CD14-positive monocyte (primary cell): ENCODE data around the gene IFITM10. TPM values are rescaled to one million over a fixed set of nuclear protein-coding genes. Genes with fewer than 3 reads are reported as not detected.
A peak's percentile ranks its signal among the peaks of the same experiment; 100 is the strongest.

Experiments used
- DNase-seq, 3 donors: peaks; one replicate each; pipeline ENCODE4 v3.0.0-alpha.2; 2011 to 2022
- H2AFZ ChIP-seq: 2 replicates; pipeline ENCODE4 v1.6.0; 2012; ENCODE audit warnings: mild to moderate bottlenecking, low read depth, low read length, inconsistent platforms; ENCODE audit not compliant: insufficient read depth, poor library complexity, severe bottlenecking
- H3K27ac ChIP-seq, 2 donors: 1 replicate in 1 of 2; 2 replicates in 1 of 2; pipeline ENCODE4 v1.5.1; 2012 to 2013; ENCODE audit warnings: low read length in 2 of 2, control low read depth in 1 of 2, inconsistent platforms in 1 of 2, low read depth in 1 of 2, mild to moderate bottlenecking in 1 of 2
- H3K27me3 ChIP-seq, 2 donors: one replicate each; pipeline versions ENCODE4 v1.6.0 to v1.6.1; 2011 to 2013; ENCODE audit warnings: low read length in 2 of 2; ENCODE audit not compliant: control insufficient read depth in 2 of 2, insufficient read depth in 2 of 2
- H3K36me3 ChIP-seq, 2 donors: replicated peaks in 1 of 2; 1 replicate in 1 of 2; 2 replicates in 1 of 2; pipeline versions ENCODE4 v1.5.1 to v1.6.1; 2012 to 2013; ENCODE audit warnings: low read length in 2 of 2, control low read depth in 1 of 2, inconsistent platforms in 1 of 2, mild to moderate bottlenecking in 1 of 2; ENCODE audit not compliant: insufficient read depth in 2 of 2, control insufficient read depth in 1 of 2
- H3K4me1 ChIP-seq, 2 donors: 1 replicate in 1 of 2; 2 replicates in 1 of 2; pipeline versions ENCODE4 v1.5.1 to v1.6.1; 2012 to 2013; ENCODE audit warnings: low read length in 2 of 2, control low read depth in 1 of 2, inconsistent platforms in 1 of 2, mild to moderate bottlenecking in 1 of 2, moderate library complexity in 1 of 2; ENCODE audit not compliant: insufficient read depth in 2 of 2, control insufficient read depth in 1 of 2
- H3K4me2 ChIP-seq: replicated peaks from 2 replicates; pipeline ENCODE3; 2012; ENCODE audit warnings: low read length, moderate library complexity, mild to moderate bottlenecking; ENCODE audit not compliant: poor library complexity, severe bottlenecking; ENCODE audit errors: extremely low read depth
- H3K4me3 ChIP-seq, 3 experiments: fragments of 200-600 bp in 1 of 3; sonication (generic) in 1 of 3; replicated peaks in 1 of 3; 1 replicate in 2 of 3; 2 replicates in 1 of 3; pipeline ENCODE4 v1.5.1; 2011 to 2013; ENCODE audit warnings: low read length in 3 of 3, mild to moderate bottlenecking in 3 of 3, control low read depth in 2 of 3, low read depth in 2 of 3, inconsistent platforms in 1 of 3, moderate library complexity in 1 of 3
- H3K79me2 ChIP-seq: 2 replicates; pipeline ENCODE4 v1.6.0; 2012; ENCODE audit warnings: mild to moderate bottlenecking, control low read depth, inconsistent platforms, low read length, moderate library complexity; ENCODE audit not compliant: insufficient read depth
- H3K9ac ChIP-seq: 2 replicates; pipeline ENCODE4 v1.6.0; 2017; ENCODE audit warnings: low read length, mild to moderate bottlenecking; ENCODE audit not compliant: insufficient read depth, poor library complexity, severe bottlenecking
- H3K9me3 ChIP-seq, 2 donors: replicated peaks in 1 of 2; 1 replicate in 1 of 2; 2 replicates in 1 of 2; pipeline versions ENCODE4 v1.5.1 to v1.6.1; 2012 to 2013; ENCODE audit warnings: low read length in 2 of 2, control low read depth in 1 of 2; ENCODE audit not compliant: control insufficient read depth in 1 of 2, insufficient read depth in 1 of 2
- H4K20me1 ChIP-seq: 2 replicates; pipeline ENCODE4 v1.6.0; 2012; ENCODE audit warnings: mild to moderate bottlenecking, low read length, control low read depth, moderate library complexity; ENCODE audit not compliant: insufficient read depth
- H3K27ac Mint-ChIP-seq, 7 donors: one replicate each; pipeline ENCODE4 v1.8.0; 2020; ENCODE audit warnings: mild to moderate bottlenecking in 7 of 7, mixed read lengths in 7 of 7, moderate library complexity in 6 of 7, inconsistent platforms in 2 of 7
- H3K27me3 Mint-ChIP-seq, 3 donors: one replicate each; pipeline ENCODE4 v1.8.0; 2021 to 2022; ENCODE audit warnings: low read depth in 3 of 3, mild to moderate bottlenecking in 3 of 3, mixed read lengths in 3 of 3, moderate library complexity in 3 of 3, inconsistent platforms in 1 of 3
- H3K36me3 Mint-ChIP-seq, 2 donors: one replicate each; pipeline ENCODE4 v1.8.0; 2020; ENCODE audit warnings: mixed read lengths in 2 of 2, inconsistent platforms in 1 of 2, mild to moderate bottlenecking in 1 of 2
- H3K4me1 Mint-ChIP-seq: one replicate; pipeline ENCODE4 v1.8.0; 2020; ENCODE audit warnings: mild to moderate bottlenecking, mixed read lengths
- H3K4me3 Mint-ChIP-seq, 2 donors: one replicate each; pipeline ENCODE4 v1.8.0; 2020; ENCODE audit warnings: mild to moderate bottlenecking in 2 of 2, mixed read lengths in 2 of 2, moderate library complexity in 1 of 2
- H3K9me3 Mint-ChIP-seq, 7 donors: one replicate each; pipeline ENCODE4 v1.8.0; 2020 to 2022; ENCODE audit warnings: mixed read lengths in 7 of 7, mild to moderate bottlenecking in 6 of 7, moderate library complexity in 6 of 7, inconsistent platforms in 2 of 7
- WGBS: methylation state at CpG from one replicate; pipeline ENCODE4 v1.1.5; 2013; ENCODE audit warnings: missing lambda C conversion rate; ENCODE audit not compliant: insufficient coverage; 5-methylcytosine and 5-hydroxymethylcytosine counted together
- intact Hi-C, 2 donors: fragments of 100-400 bp; cut with micrococcal nuclease; formaldehyde crosslinking; loops; one replicate each; pipeline versions ENCODE4 v1.15.0 to v1.15.1; 2023
- polyA plus RNA-seq, 3 donors: library from polyadenylated mRNA; depleted of rRNA in 1 of 3; unstranded in 2 of 3; stranded (reverse) in 1 of 3; fragments of 300-500 nt in 2 of 3; fragments of >200 nt in 1 of 3; fragmentation: Illumina TruSeq in 2 of 3; gene quantifications; 1 replicate in 2 of 3; 2 replicates in 1 of 3; pipeline ENCODE4 v1.2.3, GENCODE V29; 2012 to 2021
- TF ChIP-seq, protein P1 (sequence below): fragments of 200-600 bp; IDR thresholded peaks from one replicate; pipeline ENCODE4 v1.8.0; 2022; ENCODE audit warnings: antibody characterized with exemption, mild to moderate bottlenecking

The IFITM10 gene
- polyA plus RNA-seq, 3 donors = 2.4 TPM; not detected in 2

DNA sequence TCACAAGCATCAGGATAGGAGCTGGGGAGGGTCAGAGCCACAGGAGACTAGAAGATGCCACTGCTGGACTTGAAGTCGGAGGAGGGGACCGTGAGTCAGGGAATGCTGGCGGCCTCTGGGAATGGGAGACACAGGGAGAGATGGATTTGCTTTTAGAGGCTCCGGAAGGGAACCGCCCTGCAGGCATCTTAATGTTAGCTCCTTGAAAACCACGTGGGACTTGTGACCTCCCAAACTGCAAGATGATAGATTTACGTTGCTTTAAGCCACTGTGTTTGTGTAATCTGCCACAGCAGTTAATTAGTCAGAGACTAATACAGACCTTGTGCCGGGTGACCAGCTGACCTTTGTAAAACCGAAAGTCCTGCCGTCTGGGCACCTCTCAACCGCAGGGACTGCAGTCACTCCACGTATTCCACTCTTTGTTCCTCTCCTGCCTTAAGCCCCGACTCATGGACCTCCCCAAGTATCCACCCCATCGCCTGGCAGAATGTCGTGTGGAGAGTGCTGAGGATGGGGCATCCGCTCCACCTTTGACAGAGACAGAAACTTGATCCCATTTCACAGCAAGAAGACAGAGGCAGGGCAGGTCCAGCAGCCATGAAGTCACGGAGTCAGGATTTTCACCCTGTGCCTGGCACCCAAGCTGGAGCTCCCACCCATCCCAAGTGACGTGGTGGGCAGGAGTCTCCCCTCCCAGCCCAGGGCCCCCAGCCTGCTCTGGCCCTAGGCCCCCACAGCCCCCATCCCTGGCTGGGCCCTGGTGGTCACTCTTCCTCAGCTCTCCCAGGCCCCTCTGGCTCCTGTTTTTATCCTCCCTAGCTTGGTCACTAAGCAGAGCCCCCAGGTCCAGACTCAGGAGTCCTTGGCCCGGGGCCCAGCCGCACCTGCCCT is 32.7 kb upstream of the IFITM10 start:
- Histone ChIP-seq H3K9ac (peak overlapping the region; percentile 79), H3K27ac (peak overlapping the region; percentile 96 to 99), H3K27me3 (no peaks in the 10 kb centered on the region), H3K79me2 (no peaks in the 10 kb centered on the region), H2AFZ (no peak overlapping the region), H3K4me1 (peaks cover 81 to 89% of the 10 kb centered on the region in 2 donors), H3K4me2 (peak overlapping the region; percentile 53), H3K36me3 (no peaks in the 10 kb centered on the region), H3K9me3 (no peaks in the 10 kb centered on the region), H3K4me3 (peak overlapping the region in 1 of 3 experiments; percentile 46), H4K20me1 (no peaks in the 10 kb centered on the region)
- peak overlapping the region; percentile 98 to 100 (median 98) for H3K27ac Mint-ChIP-seq
- peaks cover 0 to 3% (median 0%) of the 10 kb centered on the region in 7 donors for H3K9me3 Mint-ChIP-seq
- DNase-seq = peak; percentile 95 to 97 (median 95)
- peaks cover 2 to 12% (median 4%) of the 10 kb centered on the region in 3 donors for H3K27me3 Mint-ChIP-seq
- H3K36me3 Mint-ChIP-seq = peaks cover 5 to 7% of the 10 kb centered on the region in 2 donors
- WGBS = 48% methylated on average over 13 of the region's 20 CpGs
- intact Hi-C loops = loop anchor here in 1 of 2 donors (1.0 to 5.0 kb wide), 3 partner anchors 11 to 69 kb away; partner anchors contain the start of genes CTSD and LSP1
- H3K4me1 Mint-ChIP-seq = peaks cover 92% of the 10 kb centered on the region
- TF ChIP-seq, protein P1, sequence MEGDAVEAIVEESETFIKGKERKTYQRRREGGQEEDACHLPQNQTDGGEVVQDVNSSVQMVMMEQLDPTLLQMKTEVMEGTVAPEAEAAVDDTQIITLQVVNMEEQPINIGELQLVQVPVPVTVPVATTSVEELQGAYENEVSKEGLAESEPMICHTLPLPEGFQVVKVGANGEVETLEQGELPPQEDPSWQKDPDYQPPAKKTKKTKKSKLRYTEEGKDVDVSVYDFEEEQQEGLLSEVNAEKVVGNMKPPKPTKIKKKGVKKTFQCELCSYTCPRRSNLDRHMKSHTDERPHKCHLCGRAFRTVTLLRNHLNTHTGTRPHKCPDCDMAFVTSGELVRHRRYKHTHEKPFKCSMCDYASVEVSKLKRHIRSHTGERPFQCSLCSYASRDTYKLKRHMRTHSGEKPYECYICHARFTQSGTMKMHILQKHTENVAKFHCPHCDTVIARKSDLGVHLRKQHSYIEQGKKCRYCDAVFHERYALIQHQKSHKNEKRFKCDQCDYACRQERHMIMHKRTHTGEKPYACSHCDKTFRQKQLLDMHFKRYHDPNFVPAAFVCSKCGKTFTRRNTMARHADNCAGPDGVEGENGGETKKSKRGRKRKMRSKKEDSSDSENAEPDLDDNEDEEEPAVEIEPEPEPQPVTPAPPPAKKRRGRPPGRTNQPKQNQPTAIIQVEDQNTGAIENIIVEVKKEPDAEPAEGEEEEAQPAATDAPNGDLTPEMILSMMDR = no peak
- H3K4me3 Mint-ChIP-seq = peak overlapping the region; percentile 64 to 83

DNA sequence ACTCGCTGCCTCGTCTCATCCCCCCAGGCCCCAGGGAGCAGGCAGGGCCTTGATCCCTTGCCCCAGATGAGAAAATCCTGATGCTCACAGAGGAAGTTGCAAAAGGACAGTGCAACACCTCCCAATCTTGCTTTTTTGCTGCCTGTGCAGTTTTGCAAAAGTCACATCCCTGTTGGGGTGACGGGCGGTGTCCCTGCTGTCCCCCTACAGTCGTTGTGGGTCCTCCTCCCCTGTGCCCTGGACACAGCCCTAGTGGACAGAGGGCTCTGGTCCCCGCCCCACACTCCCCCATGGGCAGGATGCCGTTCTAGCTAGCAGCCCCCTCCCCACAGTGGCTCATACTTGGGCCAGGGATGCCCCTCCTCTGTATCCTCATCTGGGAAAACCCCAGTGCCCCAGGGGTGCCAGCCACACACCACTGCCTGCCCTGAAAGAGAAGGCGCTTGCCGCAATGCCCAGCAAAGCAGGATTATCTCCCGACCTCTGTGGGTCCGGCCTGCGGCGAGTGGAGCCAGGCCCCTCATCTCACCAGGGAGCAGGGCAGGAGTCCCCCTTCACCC is 31.7 kb upstream of the IFITM10 start:
- peak overlapping the region; percentile 21 for H2AFZ ChIP-seq
- peak; percentile 81 to 86 (median 85) for DNase-seq
- H3K27ac Mint-ChIP-seq = peak overlapping the region; percentile 98 to 100 (median 98)

More for the DNA sequence above, 31.7 kb upstream of the IFITM10 start:
- Histone ChIP-seq H3K9ac (peak overlapping the region; percentile 79), H3K27me3 (no peaks in the 10 kb centered on the region), H3K4me3 (peak overlapping the region in 1 of 3 experiments; percentile 25), H3K79me2 (no peaks in the 10 kb centered on the region), H4K20me1 (no peaks in the 10 kb centered on the region), H3K27ac (peak overlapping the region; percentile 96 to 99), H3K9me3 (no peaks in the 10 kb centered on the region), H3K36me3 (no peaks in the 10 kb centered on the region), H3K4me1 (peaks cover 91 to 98% of the 10 kb centered on the region in 2 donors), H3K4me2 (peak overlapping the region; percentile 53)
- Mint-ChIP-seq H3K27me3 (peaks cover 2 to 13% (median 4%) of the 10 kb centered on the region in 3 donors), H3K9me3 (peaks cover 0 to 3% (median 0%) of the 10 kb centered on the region in 7 donors), H3K4me3 (peak overlapping the region; percentile 49 to 57), H3K4me1 (peaks cover 98% of the 10 kb centered on the region), H3K36me3 (peaks cover 2 to 8% of the 10 kb centered on the region in 2 donors)
- TF ChIP-seq, protein P1 = no peak
- 35% methylated on average over 13 of the region's 13 CpGs for WGBS
- intact Hi-C loops = loop anchor here in 1 of 2 donors (1.0 to 5.0 kb wide), 3 partner anchors 10 to 70 kb away; partner anchors contain the start of genes CTSD and LSP1
